HL-60/S4 (cell line): ENCODE measurements around the gene SCN1B.
"Not testable (repeated sequence)": the region's sequence is repeated elsewhere in the genome, so short reads cannot be mapped to it uniquely, and the experiment has no call there.

Experiments used
- in situ Hi-C: fragments of 300-500 bp; cut with MboI; formaldehyde crosslinking; loops from 2 replicates; pipeline ENCODE4 v1.14.3; 2022; ENCODE audit warnings: low sequenced_read_pairs

The SCN1B gene

GRCh38 chr19:35030257-35031071, at the start of gene SCN1B:
TSS of gene SCN1B (plus strand) at chr19:35030470. CDS start at chr19:35030821, 351 bp downstream.
- in situ Hi-C loops, result no loop called here

- in situ Hi-C loops, result no loop called here
Measured at GRCh38 chr19:34982275-34982674, 48.0 kb upstream of the SCN1B start.

- in situ Hi-C loops, result no loop called here
Measured at GRCh38 chr19:34983786-34984185, 46.5 kb upstream of the SCN1B start.

GRCh38 chr19:34984287-34984686, 46.0 kb upstream of the SCN1B start:
- in situ Hi-C loops, result no loop called here

GRCh38 chr19:34985249-34986022, 44.8 kb upstream of the SCN1B start:
- in situ Hi-C loops, result no loop called here

- in situ Hi-C loops, result no loop called here
Measured at GRCh38 chr19:34988119-34988518, 42.2 kb upstream of the SCN1B start.

GRCh38 chr19:34989298-34989697, 41.0 kb upstream of the SCN1B start:
- in situ Hi-C loops, result no loop called here

- in situ Hi-C loops, result no loop called here
Measured at GRCh38 chr19:34990578-34991192, 39.6 kb upstream of the SCN1B start.

- in situ Hi-C loops, result no loop called here
Measured at GRCh38 chr19:34991542-34992333, 38.5 kb upstream of the SCN1B start.

GRCh38 chr19:34992582-34992981, 37.7 kb upstream of the SCN1B start:
- in situ Hi-C loops, result not testable (repeated sequence)

GRCh38 chr19:34994286-34994642, 36.0 kb upstream of the SCN1B start:
- in situ Hi-C loops, result no loop called here

GRCh38 chr19:34994643-34995541, 35.4 kb upstream of the SCN1B start:
- in situ Hi-C loops, result no loop called here

- in situ Hi-C loops, result no loop called here
Measured at GRCh38 chr19:34995551-34995950, 34.7 kb upstream of the SCN1B start.

GRCh38 chr19:34997071-34997617, 33.1 kb upstream of the SCN1B start:
- in situ Hi-C loops, result no loop called here

- in situ Hi-C loops, result not testable (repeated sequence)
Measured at GRCh38 chr19:34998224-34998623, 32.0 kb upstream of the SCN1B start.

- in situ Hi-C loops, result no loop called here
Measured at GRCh38 chr19:34998777-34999497, 31.3 kb upstream of the SCN1B start.

- in situ Hi-C loops, result no loop called here
Measured at GRCh38 chr19:34999498-35000337, 30.6 kb upstream of the SCN1B start, which contains the start of gene GRAMD1A. TSS of gene GRAMD1A (plus strand) at chr19:35000323. CDS start at chr19:35000479, 156 bp downstream.

- in situ Hi-C loops, result no loop called here
Measured at GRCh38 chr19:35000338-35000646, 30.0 kb upstream of the SCN1B start.
